GM13976 (cell line): ENCODE data around the gene FAM167B.

ENCODE experiments used
- DNase-seq: peaks from one replicate; pipeline ENCODE4 v3.0.0; 2012; ENCODE audit warnings: low spot score
- in situ Hi-C: fragments of 300-500 bp; cut with MboI; formaldehyde crosslinking; loops from one replicate; pipeline ENCODE4 v1.12.0; 2022; ENCODE audit warnings: low sequenced_read_pairs, mixed read lengths, inconsistent platforms; ENCODE audit not compliant: unreplicated experiment
- TF ChIP-seq, protein P1 (sequence below): IDR thresholded peaks from 2 replicates; pipeline ENCODE4 v1.5.1; 2012; ENCODE audit warnings: borderline replicate concordance, mild to moderate bottlenecking; ENCODE audit not compliant: insufficient read depth; ENCODE audit errors: extremely low read depth, missing control alignments, control extremely low read depth

The FAM167B gene

DNA sequence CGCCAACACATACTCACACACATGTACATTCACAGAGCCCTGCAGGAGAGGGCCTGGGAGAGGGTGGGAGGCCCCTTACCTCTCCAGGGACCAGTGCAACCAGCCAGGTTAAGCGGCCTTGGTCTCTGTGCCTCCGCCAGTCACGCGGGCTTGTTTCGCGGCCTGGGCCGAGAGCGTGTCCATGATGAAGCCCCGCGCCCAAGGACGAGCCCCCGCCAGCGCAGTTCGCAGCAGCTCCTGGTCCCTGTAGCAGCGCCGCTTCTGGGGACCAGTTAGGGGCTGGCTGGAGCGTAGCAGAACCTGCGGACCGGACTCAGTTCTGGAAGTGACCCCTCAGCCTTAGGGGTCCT is 7.3 kb upstream of the FAM167B start:
- in situ Hi-C loops: no loop called here
- no peak for DNase-seq
- TF ChIP-seq, protein P1, sequence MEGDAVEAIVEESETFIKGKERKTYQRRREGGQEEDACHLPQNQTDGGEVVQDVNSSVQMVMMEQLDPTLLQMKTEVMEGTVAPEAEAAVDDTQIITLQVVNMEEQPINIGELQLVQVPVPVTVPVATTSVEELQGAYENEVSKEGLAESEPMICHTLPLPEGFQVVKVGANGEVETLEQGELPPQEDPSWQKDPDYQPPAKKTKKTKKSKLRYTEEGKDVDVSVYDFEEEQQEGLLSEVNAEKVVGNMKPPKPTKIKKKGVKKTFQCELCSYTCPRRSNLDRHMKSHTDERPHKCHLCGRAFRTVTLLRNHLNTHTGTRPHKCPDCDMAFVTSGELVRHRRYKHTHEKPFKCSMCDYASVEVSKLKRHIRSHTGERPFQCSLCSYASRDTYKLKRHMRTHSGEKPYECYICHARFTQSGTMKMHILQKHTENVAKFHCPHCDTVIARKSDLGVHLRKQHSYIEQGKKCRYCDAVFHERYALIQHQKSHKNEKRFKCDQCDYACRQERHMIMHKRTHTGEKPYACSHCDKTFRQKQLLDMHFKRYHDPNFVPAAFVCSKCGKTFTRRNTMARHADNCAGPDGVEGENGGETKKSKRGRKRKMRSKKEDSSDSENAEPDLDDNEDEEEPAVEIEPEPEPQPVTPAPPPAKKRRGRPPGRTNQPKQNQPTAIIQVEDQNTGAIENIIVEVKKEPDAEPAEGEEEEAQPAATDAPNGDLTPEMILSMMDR: no peak

GRCh38 chr1:32240140-32240951 is 6.7 kb upstream of the FAM167B start:
- TF ChIP-seq, protein P1: no peak
- in situ Hi-C loops: no loop called here
- no peak for DNase-seq

- DNase-seq: peak; percentile 78
- in situ Hi-C loops: no loop called here
Measured at GRCh38 chr1:32241001-32241763, 5.8 kb upstream of the FAM167B start.

GRCh38 chr1:32242341-32242851 is 4.6 kb upstream of the FAM167B start:
- TF ChIP-seq, protein P1: no peak
- in situ Hi-C loops: no loop called here
- DNase-seq: no peak

More at GRCh38 chr1:32241001-32241763, 5.8 kb upstream of the FAM167B start:
- TF ChIP-seq, protein P1: no peak

DNA sequence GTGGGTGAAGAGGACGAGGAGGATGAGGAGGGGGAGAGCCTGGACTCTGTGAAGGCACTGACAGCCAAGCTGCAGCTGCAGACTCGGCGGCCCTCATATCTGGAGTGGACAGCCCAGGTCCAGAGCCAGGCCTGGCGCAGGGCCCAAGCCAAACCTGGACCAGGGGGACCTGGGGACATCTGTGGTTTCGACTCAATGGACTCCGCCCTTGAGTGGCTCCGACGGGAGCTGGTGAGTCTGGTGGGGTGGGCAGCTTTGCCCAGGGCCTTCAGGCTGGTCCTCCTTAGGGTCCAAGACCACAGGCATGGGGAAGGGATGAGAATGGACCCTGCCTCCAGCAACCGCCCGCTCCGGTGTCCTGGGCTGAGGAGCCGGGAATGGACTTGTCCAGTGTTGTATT is 430 bp downstream of the FAM167B start:
- TF ChIP-seq, protein P1: no peak
- in situ Hi-C loops: no loop called here

GRCh38 chr1:32247983-32248889 is 1.2 kb downstream of the FAM167B start:
- TF ChIP-seq, protein P1: peak; percentile 96

More for the DNA sequence above, 430 bp downstream of the FAM167B start:
- no peak for DNase-seq

More at GRCh38 chr1:32247983-32248889, 1.2 kb downstream of the FAM167B start:
- in situ Hi-C loops: no loop called here
- DNase-seq: peak; percentile 89
